Activated T-cell treated with anti-CD3 and anti-CD28 coated beads for 48 hours (primary cell): ENCODE data around the gene ELOA.
"Not testable (repeated sequence)": the region's sequence is repeated elsewhere in the genome, so short reads cannot be mapped to it uniquely, and the experiment has no call there.

Experiments
- DNase-seq: peaks from one replicate; pipeline ENCODE4 v3.0.0-alpha.2; 2020; ENCODE audit warnings: low read depth

Gene ELOA

GRCh38 chr1:23783141-23783540 lies 39.9 kb downstream of the ELOA start:
- not testable (repeated sequence) for DNase-seq

- no peak for DNase-seq
Measured at GRCh38 chr1:23784846-23785245, 41.6 kb downstream of the ELOA start.

- no peak for DNase-seq
Measured at GRCh38 chr1:23787701-23788100, 44.4 kb downstream of the ELOA start.

- DNase-seq: no peak
Measured at GRCh38 chr1:23788695-23789094, 45.4 kb downstream of the ELOA start.

- DNase-seq: peak; percentile 87
Measured at GRCh38 chr1:23790696-23791515, 47.6 kb downstream of the ELOA start, which contains the start of gene LYPLA2. LYPLA2 (plus strand) TSS chr1:23791145; CDS start chr1:23792683, 1,538 bp downstream.

- DNase-seq: peak; percentile 18
Measured at GRCh38 chr1:23791516-23792047, 48.3 kb downstream of the ELOA start.

GRCh38 chr1:23792151-23792945 lies 49.1 kb downstream of the ELOA start:
- no peak for DNase-seq

- peak; percentile 29 for DNase-seq
Measured at GRCh38 chr1:23793018-23793781, 49.9 kb downstream of the ELOA start.

- DNase-seq: no peak
Measured at GRCh38 chr1:23793861-23794731, 50.8 kb downstream of the ELOA start.

GRCh38 chr1:23794732-23795182 lies 51.5 kb downstream of the ELOA start:
- DNase-seq: not testable (repeated sequence)

GRCh38 chr1:23795676-23796465 lies 52.6 kb downstream of the ELOA start:
- no peak for DNase-seq

- DNase-seq: no peak
Measured at GRCh38 chr1:23796466-23797271, 53.4 kb downstream of the ELOA start.

GRCh38 chr1:23797478-23798448 lies 54.5 kb downstream of the ELOA start:
- DNase-seq: no peak

GRCh38 chr1:23798662-23799142 lies 55.4 kb downstream of the ELOA start:
- DNase-seq: no peak

- no peak for DNase-seq
Measured at GRCh38 chr1:23799255-23799569, 55.9 kb downstream of the ELOA start.

- peak; percentile 36 for DNase-seq
Measured at GRCh38 chr1:23799570-23800399, 56.5 kb downstream of the ELOA start.
